ENCODE results near the gene TXNRD2. TPM values are rescaled to one million over a fixed set of nuclear protein-coding genes. Genes with fewer than 3 reads are reported as not detected.

Gene TXNRD2
- total and polyA plus RNA-seq, 10 of the 15 experiments (the other 5 are each of a cell fraction or from before 2014, with no cell fraction given) = 1.6 to 26.0 (median 13.9) TPM

- Histone ChIP-seq H3K36me3 (ENCODE audit: control insufficient read depth in 2 of 2, insufficient read depth in 2 of 2, low read length in 1 of 2) (no peaks in the 10 kb centered on the region), H3K9ac (ENCODE audit: control insufficient read depth, insufficient read depth, low read length) (peak overlapping the region; percentile 100), H3K27me3 (replicated peaks in 1 of 2; ENCODE audit: control insufficient read depth in 2 of 2, insufficient read depth in 2 of 2, low read length in 1 of 2) (no peaks in the 10 kb centered on the region), H4K20me1 (ENCODE audit: control insufficient read depth, insufficient read depth) (no peaks in the 10 kb centered on the region), H3K4me2 (ENCODE audit: control insufficient read depth, insufficient read depth) (peak overlapping the region; percentile 70), H2AFZ (ENCODE audit: control insufficient read depth, low read depth, low read length) (peak overlapping the region; percentile 92), H3K4me1 (ENCODE audit: control insufficient read depth, insufficient read depth, low read length) (peaks cover 15% of the 10 kb centered on the region; the same call in 1 of the 2 replicates), H3K9me3 (replicated peaks; ENCODE audit: control insufficient read depth, insufficient read depth, low read length) (no peaks in the 10 kb centered on the region; the same call in 2 of the 3 replicates), H3K4me3 (peak overlapping the region; percentile 94), H3K27ac (ENCODE audit: control insufficient read depth, insufficient read depth) (peak overlapping the region; percentile 91), H3K79me2 (ENCODE audit: control insufficient read depth, insufficient read depth, low read length) (peaks cover 39% of the 10 kb centered on the region)
- intact Hi-C loops (cut with micrococcal nuclease; ENCODE audit: unreplicated experiment) (loop anchor here (5.0 kb wide), 1 partner anchor 83 kb away; no protein-coding TSS in a partner anchor), in situ Hi-C loops (cut with MboI) (no loop called here)
- peak; percentile 15 for ATAC-seq
- POLR2A ChIA-PET = interaction anchor here (0.5 kb wide), 1 partner anchor 380 kb away, joined by 5 read pairs; no protein-coding TSS in a partner anchor
- RAD21 ChIA-PET (ENCODE audit: unreplicated experiment) = no interaction called here
- WGBS (ENCODE audit: insufficient coverage, insufficient replicate concordance, low lambda C conversion rate, missing lambda C conversion rate) = 71% methylated on average over 21 of the region's 21 CpGs
- CTCF ChIA-PET = interaction anchor here (1.2 to 2.0 kb wide), 3 partner anchors 13 to 210 kb away, joined by 3 to 8 read pairs (median 4); no protein-coding TSS in a partner anchor
- TSS peak; percentile 51 for BruUV-seq (replicated peaks)
- TF ChIP-seq PAX8 (IDR thresholded peaks at IDR 0.05) (no peak), BCL11A (IDR thresholded peaks at IDR 0.05; ENCODE audit: low read depth, low read length) (no peak), SIN3A (IDR thresholded peaks at IDR 0.05; ENCODE audit: low read depth, low read length) (0 out of 2 replicates have a peak, but pooled peaks have one; percentile 8), ZBTB33 (IDR thresholded peaks at IDR 0.05) (no peak), ATF2 (IDR thresholded peaks at IDR 0.05; ENCODE audit: low read length) (no peak), ZBTB11 (CRISPR knock-in tag; IDR thresholded peaks at IDR 0.05) (no peak), RELB (IDR thresholded peaks at IDR 0.05; ENCODE audit: low read depth) (no peak)
- SMC1A ChIA-PET (ENCODE audit: uncharacterized antibody, unreplicated experiment) = no interaction called here
- no peak for FAIRE-seq
- DNase-seq (ENCODE audit: low read depth, low spot score) = no peak
Measured at GRCh38 chr22:19940536-19941364, 868 bp downstream of the TXNRD2 start.
